DND-41 (cell line): ENCODE results near the gene KRTAP9-6.

Experiments
- ATAC-seq: fragments of 200-7000 bp; cut with Tn5 transposase; 3 replicates; pipeline ENCODE4 v1.9.1; 2021; ENCODE audit warnings: low read depth; ENCODE audit not compliant: insufficient read depth
- DNase-seq: peaks from one replicate; pipeline ENCODE4 v3.0.0-alpha.2; 2020
- H2AFZ ChIP-seq: 2 replicates; pipeline ENCODE4 v1.6.0; 2012; ENCODE audit warnings: low read depth, low read length
- H3K27ac ChIP-seq: 2 replicates; pipeline ENCODE4 v1.5.1; 2012; ENCODE audit warnings: low read length, inconsistent platforms
- H3K27me3 ChIP-seq: fragments of 200-600 bp; sonication (generic); 2 replicates; pipeline ENCODE4 v1.6.0; 2012; ENCODE audit warnings: low read length, mild to moderate bottlenecking, inconsistent platforms; ENCODE audit not compliant: insufficient read depth, poor library complexity
- H3K36me3 ChIP-seq: 2 replicates; pipeline ENCODE4 v1.5.1; 2012; ENCODE audit warnings: low read length, inconsistent platforms; ENCODE audit not compliant: insufficient read depth
- H3K4me1 ChIP-seq: 2 replicates; pipeline ENCODE4 v1.5.1; 2012; ENCODE audit warnings: mild to moderate bottlenecking, low read length; ENCODE audit not compliant: insufficient read depth
- H3K4me2 ChIP-seq: 2 replicates; pipeline ENCODE4 v1.6.0; 2012; ENCODE audit warnings: mild to moderate bottlenecking, moderate library complexity, low read length, inconsistent platforms; ENCODE audit not compliant: insufficient read depth
- H3K4me3 ChIP-seq, 2 experiments: fragments of 200-600 bp in 1 of 2; shearing (Covaris generic) in 1 of 2; 2 replicates each; pipeline ENCODE4 v1.5.1; 2012 to 2016; ENCODE audit warnings: inconsistent platforms in 2 of 2, low read length in 2 of 2, mild to moderate bottlenecking in 2 of 2, low read depth in 1 of 2, moderate library complexity in 1 of 2
- H3K79me2 ChIP-seq: 2 replicates; pipeline ENCODE4 v1.6.0; 2012; ENCODE audit warnings: low read length, inconsistent platforms; ENCODE audit not compliant: insufficient read depth
- H3K9ac ChIP-seq: 2 replicates; pipeline ENCODE4 v1.6.0; 2012; ENCODE audit warnings: low read depth, mild to moderate bottlenecking, inconsistent platforms, low read length, moderate library complexity
- H3K9me3 ChIP-seq: 2 replicates; pipeline ENCODE4 v1.5.1; 2012; ENCODE audit warnings: low read length, moderate library complexity, mild to moderate bottlenecking, inconsistent platforms; ENCODE audit not compliant: insufficient read depth, severe bottlenecking
- H4K20me1 ChIP-seq: 2 replicates; pipeline ENCODE4 v1.6.0; 2012; ENCODE audit warnings: low read length; ENCODE audit not compliant: insufficient read depth
- EZH2 ChIP-seq: IDR thresholded peaks from 3 replicates; pipeline ENCODE4 v1.6.1; 2012; ENCODE audit warnings: borderline replicate concordance, low read depth, mild to moderate bottlenecking, moderate library complexity, low read length, inconsistent platforms; ENCODE audit not compliant: severe bottlenecking
- TF ChIP-seq, protein P1 (sequence below): IDR thresholded peaks from 2 replicates; pipeline ENCODE4 v1.5.1; 2012; ENCODE audit warnings: borderline replicate concordance, low read length, moderate library complexity, mild to moderate bottlenecking; ENCODE audit not compliant: poor library complexity, severe bottlenecking; ENCODE audit errors: extremely low read depth

Gene KRTAP9-6

DNA sequence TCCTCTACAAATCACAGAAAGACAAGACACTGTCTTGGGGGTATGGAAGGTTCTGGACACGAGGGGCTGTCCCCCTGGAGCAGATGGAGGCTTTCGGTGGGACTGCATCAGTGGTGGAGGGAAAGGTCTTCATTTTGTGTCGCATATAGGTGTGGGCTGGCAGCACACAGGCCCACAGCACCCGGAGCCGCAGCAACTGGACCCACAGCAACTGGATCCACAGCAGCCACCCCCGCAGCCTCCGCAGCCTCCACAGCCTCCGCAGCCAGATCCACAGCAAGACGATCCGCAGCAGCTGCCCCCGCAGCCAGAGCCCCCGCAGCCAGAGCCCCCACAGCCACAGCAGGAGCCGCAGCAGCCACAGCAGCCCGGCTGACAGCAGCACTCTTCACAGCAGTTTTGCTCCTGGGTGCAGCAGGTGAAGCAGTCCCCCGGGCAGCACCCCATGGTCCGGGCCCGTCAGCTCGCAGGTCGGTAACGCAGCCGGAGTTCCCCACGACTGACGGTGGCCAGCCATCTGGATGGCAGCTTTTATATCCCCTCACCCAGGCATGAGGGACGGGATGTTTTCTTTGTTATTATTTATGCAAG is 50.1 kb downstream of the KRTAP9-6 start, which contains the start of gene KRTAP17-1:
KRTAP17-1 (minus strand) TSS at position 507 of the 591 bp plus-strand sequence; CDS start at position 447, 60 bp downstream.
- H3K4me1 ChIP-seq, result no peaks in the 10 kb centered on the region
- no peaks in the 10 kb centered on the region for H3K79me2 ChIP-seq
- H3K4me2 ChIP-seq, result no peak within 1 kb of the TSS
- H2AFZ ChIP-seq, result no peak within 1 kb of the TSS
- peaks cover 3% of the 10 kb centered on the region for H3K27me3 ChIP-seq
- DNase-seq (no peak), ATAC-seq (no peak)
- no peak within 1 kb of the TSS for H3K9ac ChIP-seq
- no peak for TF ChIP-seq EZH2
- TF ChIP-seq, protein P1, sequence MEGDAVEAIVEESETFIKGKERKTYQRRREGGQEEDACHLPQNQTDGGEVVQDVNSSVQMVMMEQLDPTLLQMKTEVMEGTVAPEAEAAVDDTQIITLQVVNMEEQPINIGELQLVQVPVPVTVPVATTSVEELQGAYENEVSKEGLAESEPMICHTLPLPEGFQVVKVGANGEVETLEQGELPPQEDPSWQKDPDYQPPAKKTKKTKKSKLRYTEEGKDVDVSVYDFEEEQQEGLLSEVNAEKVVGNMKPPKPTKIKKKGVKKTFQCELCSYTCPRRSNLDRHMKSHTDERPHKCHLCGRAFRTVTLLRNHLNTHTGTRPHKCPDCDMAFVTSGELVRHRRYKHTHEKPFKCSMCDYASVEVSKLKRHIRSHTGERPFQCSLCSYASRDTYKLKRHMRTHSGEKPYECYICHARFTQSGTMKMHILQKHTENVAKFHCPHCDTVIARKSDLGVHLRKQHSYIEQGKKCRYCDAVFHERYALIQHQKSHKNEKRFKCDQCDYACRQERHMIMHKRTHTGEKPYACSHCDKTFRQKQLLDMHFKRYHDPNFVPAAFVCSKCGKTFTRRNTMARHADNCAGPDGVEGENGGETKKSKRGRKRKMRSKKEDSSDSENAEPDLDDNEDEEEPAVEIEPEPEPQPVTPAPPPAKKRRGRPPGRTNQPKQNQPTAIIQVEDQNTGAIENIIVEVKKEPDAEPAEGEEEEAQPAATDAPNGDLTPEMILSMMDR, result no peak
- H3K4me3 ChIP-seq, result no peak within 1 kb of the TSS
- H3K9me3 ChIP-seq, result no peaks in the 10 kb centered on the region
- H3K27ac ChIP-seq, result no peak within 1 kb of the TSS
- H3K36me3 ChIP-seq, result no peaks in the 10 kb centered on the region
- H4K20me1 ChIP-seq, result no peaks in the 10 kb centered on the region
